Spinal cord (tissue), 10 donors: Measurements from ENCODE around the gene SCGB1A1. TPM values are rescaled to one million over a fixed set of nuclear protein-coding genes. Genes with fewer than 3 reads are reported as not detected.
A peak's percentile ranks its signal among the peaks of the same experiment; 100 is the strongest.

Source experiments
- DNase-seq, 6 donors: peaks; one replicate each; pipeline versions ENCODE4 v3.0.0 to v3.0.0-alpha.2; 2013 to 2015; ENCODE audit warnings: low spot score in 6 of 6, low read depth in 4 of 6
- H3K27ac ChIP-seq: one replicate; pipeline ENCODE4 v1.5.1; 2013; ENCODE audit warnings: low read depth, low read length, control low read depth
- H3K27me3 ChIP-seq: one replicate; pipeline ENCODE4 v1.6.1; 2013; ENCODE audit warnings: low read length; ENCODE audit not compliant: control insufficient read depth, insufficient read depth
- H3K36me3 ChIP-seq: one replicate; pipeline ENCODE4 v1.6.1; 2013; ENCODE audit warnings: low read length; ENCODE audit not compliant: control insufficient read depth, insufficient read depth
- H3K4me1 ChIP-seq: one replicate; pipeline ENCODE4 v1.6.1; 2013; ENCODE audit warnings: low read length; ENCODE audit not compliant: control insufficient read depth, insufficient read depth
- H3K4me3 ChIP-seq: one replicate; pipeline ENCODE4 v1.5.1; 2013; ENCODE audit warnings: low read depth, low read length, control low read depth
- H3K9me3 ChIP-seq: one replicate; pipeline ENCODE4 v1.6.1; 2013; ENCODE audit warnings: low read length; ENCODE audit not compliant: control insufficient read depth, insufficient read depth
- WGBS: methylation state at CpG from one replicate; pipeline ENCODE4 v1.1.5; 2013; ENCODE audit warnings: missing lambda C conversion rate; ENCODE audit not compliant: insufficient coverage; 5-methylcytosine and 5-hydroxymethylcytosine counted together
- polyA plus RNA-seq, 2 donors: library from polyadenylated mRNA; unstranded; fragments of 120-200 nt; gene quantifications; one replicate each; pipeline ENCODE4 v1.2.1, GENCODE V29; 2013; ENCODE audit not compliant: insufficient read length in 2 of 2
- total RNA-seq, 2 donors: library from RNA; depleted of rRNA in 1 of 2; stranded (reverse); fragments of 120-200 nt in 1 of 2; fragments of >200 nt in 1 of 2; gene quantifications; one replicate each; pipeline versions ENCODE4 v1.2.3 to v1.2.4, GENCODE V29; 2013 to 2014
- donor health status: healthy.

Gene SCGB1A1
- total and polyA plus RNA-seq, 4 donors = 0.69 TPM; not detected in 3

DNA sequence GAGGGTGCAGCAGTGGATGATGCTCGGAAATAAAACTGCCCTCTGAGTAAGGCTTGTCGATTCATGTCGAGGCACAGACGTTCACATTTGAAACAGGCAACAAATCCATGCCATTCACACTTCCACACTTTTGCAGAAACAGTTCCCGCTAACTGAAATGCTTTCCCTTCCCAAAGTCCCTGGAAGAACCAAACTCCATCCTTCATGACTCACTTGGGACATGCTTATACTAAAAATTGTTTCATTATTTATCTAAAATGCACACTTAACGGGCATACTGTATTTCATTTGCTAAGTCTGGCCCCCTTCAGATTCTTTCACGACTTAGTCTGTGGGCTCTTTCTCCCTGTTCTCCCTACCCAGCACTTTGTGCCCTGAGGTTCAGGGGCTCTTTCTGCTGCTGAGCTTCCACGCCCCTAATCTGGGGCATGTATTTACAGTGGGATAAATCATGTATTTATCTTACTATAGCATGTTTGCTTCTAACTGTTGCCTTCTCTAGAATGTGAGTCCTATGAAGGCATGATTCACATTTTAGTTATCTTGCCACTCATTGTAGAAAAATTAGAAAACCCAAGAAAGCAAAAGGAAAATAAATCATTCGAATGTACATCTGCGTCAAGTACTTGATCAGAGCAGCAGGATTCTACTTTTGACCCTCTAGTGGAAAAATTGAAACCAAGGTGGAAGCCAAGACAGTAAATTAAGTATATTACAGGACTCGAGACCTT is 12.5 kb downstream of the SCGB1A1 start:
- Histone ChIP-seq H3K27ac (no peak overlapping the region), H3K4me3 (no peak overlapping the region), H3K27me3 (no peaks in the 10 kb centered on the region), H3K9me3 (no peaks in the 10 kb centered on the region), H3K36me3 (no peaks in the 10 kb centered on the region), H3K4me1 (peaks cover 30% of the 10 kb centered on the region)
- DNase-seq = no peak
- WGBS = 80% methylated on average over 8 of the region's 11 CpGs

DNA sequence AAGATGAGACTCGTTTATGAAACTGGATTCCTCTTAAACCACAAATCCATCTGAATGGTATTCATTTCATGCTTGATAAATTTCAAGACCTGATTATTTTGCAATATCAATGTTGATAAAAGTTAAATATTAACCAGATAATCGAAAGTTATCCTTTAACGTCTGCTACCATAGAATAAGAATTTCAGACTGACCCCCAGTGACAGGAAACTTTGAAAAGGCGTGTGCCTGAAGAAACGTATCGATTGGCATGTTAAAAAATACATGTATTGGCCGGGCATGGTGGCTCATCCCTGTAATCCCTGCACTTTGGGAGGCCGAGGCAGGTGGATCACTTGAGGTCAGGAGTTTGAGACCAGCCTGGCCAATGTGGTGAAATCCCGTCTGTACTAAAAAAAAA is 13.9 kb downstream of the SCGB1A1 start:
- Histone ChIP-seq H3K4me1 (peaks cover 28% of the 10 kb centered on the region), H3K27me3 (no peaks in the 10 kb centered on the region), H3K36me3 (no peaks in the 10 kb centered on the region), H3K27ac (peak overlapping the region; percentile 64), H3K4me3 (no peak overlapping the region), H3K9me3 (no peaks in the 10 kb centered on the region)
- no peak for DNase-seq
- 100% methylated on average over 5 of the region's 9 CpGs for WGBS

DNA sequence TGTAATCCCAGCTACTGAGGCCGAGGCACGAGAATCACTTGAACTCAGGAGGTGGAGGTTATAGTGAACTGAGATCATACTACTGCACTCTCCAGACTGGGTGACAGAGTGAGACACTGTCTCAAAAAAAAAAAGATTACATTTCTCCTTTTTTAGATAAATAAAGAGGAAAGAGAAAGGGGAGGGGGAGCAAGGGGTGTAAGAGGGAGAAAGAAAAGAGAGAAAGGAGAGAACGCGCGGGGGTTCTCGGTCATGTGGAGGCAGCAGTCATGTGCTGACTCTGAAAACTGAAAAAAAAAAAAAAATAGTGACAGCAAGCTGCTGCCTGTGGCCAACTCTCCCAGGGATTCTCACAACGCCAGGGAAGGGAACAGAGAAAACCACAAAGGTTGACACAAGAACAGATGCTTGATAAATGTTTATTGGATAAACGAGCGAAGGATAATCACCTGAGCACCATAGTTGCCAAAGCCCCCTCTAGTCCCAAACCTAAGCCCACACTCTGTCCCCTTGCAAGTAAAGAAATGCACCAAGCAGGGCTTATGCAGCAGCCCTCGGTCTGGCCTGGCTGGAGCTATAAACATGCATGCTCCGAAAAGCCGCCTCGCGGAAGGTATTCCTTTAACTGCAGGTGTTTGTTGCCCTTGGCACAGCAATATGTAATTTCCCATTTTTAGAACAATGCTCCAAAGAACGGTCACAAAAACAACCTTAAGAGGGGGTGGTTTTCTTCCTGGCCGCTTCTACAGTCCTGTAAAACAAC is 14.5 kb downstream of the SCGB1A1 start:
- 6% methylated on average over 5 of the region's 16 CpGs for WGBS
- Histone ChIP-seq H3K27me3 (no peaks in the 10 kb centered on the region), H3K36me3 (no peaks in the 10 kb centered on the region), H3K27ac (peak overlapping the region; percentile 64), H3K9me3 (no peaks in the 10 kb centered on the region), H3K4me1 (peaks cover 28% of the 10 kb centered on the region), H3K4me3 (no peak overlapping the region)
- peak in 2 of 6 donors; percentile 35 to 65 for DNase-seq

DNA sequence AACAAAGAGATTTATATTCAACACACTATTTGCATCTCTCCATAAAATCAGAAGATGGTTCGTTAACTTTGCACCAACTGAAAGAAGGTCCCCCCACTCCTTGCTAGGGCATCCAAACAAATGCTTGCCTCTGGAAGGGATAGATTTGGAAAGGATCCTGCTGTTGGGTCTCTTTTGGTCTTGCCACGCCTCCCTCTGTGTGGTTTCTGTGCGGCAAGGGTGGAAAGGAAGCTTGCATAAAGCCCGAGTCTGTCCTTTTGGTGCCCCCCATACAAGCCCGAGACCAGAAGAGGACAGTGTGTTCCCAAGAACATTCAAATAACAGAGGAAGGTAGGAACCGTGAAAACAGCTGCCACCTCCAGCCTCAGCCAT is 15.1 kb downstream of the SCGB1A1 start:
- Histone ChIP-seq H3K27ac (peak overlapping the region; percentile 64), H3K27me3 (no peaks in the 10 kb centered on the region), H3K36me3 (no peaks in the 10 kb centered on the region), H3K9me3 (no peaks in the 10 kb centered on the region), H3K4me3 (no peak overlapping the region), H3K4me1 (peaks cover 28% of the 10 kb centered on the region)
- peak in 2 of 6 donors; percentile 38 to 47 for DNase-seq
- 33% methylated on average over 5 of the region's 6 CpGs for WGBS

DNA sequence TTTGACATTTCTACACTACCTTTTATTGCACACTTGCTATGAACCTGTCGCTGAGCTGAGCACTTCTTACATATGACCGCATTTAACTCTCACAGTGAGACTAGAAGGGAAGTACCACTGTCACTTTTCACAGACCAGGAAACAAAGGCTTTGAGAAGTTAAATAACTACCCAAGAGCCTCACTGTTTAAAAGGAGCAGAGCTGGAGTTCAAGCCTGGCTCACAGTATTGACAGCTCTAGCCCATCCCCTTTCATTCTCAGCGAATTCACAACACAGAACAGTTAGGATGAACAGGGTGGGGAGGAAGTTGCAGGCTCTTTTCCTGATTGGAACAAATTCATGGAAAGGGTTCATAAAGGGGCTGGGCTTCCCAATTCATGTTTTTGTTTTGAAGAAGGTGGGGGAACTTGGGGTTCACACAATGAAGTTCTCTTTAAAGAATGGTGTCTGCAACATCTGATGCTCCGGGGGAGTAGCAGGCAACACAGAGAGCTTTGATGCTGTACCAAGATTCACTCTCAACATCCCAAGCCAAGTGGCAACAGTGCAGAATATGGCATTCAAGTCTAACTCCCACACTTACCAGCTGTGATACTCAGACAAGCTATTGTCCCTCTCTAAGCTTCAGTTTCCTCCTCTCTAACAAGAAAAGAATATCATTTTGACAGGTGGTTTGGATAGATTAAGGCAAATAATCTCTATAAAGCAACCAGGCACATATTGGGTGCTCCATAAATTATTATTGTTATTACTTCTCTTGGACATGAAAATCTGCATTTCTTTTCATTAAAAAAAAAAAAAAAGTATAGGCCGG is 17.2 kb downstream of the SCGB1A1 start:
- 33% methylated on average over 1 of the region's 5 CpGs for WGBS
- Histone ChIP-seq H3K36me3 (no peaks in the 10 kb centered on the region), H3K27ac (peak overlapping the region; percentile 76), H3K27me3 (no peaks in the 10 kb centered on the region), H3K4me1 (peaks cover 32% of the 10 kb centered on the region), H3K4me3 (no peak overlapping the region), H3K9me3 (no peaks in the 10 kb centered on the region)
- DNase-seq = peak in 2 of 6 donors; percentile 47 to 67

DNA sequence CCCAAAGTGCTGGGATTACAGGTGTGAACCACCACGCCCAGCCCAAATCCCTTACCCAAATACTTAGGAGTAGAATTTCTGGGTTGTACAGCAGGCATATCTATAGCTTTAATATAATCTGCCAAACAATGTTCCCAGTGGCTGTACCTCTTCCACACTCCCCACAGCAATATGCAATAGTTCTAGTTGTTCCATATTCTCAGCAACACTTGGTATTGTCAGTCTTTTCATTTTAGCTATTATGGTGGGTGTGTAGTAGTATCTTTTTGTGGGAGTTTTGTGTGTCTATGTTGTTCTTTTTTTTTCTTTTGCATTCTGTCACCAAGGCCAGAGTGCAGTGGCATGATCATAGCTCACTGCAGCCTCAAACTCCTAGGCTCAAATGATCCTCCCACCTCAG is 18.8 kb downstream of the SCGB1A1 start:
- WGBS = no CpG with 5 or more reads among the region's 1 CpG

DNA sequence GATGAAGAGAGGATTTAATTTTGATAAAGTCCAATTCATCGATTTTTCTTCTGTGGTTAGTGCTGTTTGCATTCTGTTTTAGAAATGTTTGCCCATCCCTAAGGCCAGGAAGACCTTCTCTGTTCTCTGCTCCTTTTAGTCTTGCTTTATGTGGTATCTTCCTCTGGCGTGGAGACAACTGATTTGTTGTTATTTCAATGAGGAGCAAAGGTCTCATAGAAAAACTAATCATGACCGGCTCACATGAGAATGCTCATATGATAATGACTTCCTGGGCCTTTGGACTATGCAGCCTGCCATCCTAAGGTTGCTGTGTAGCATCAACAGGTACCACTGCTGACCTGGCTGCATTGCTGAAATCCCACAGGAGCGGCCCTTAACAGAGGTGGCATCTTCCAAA is 19.8 kb downstream of the SCGB1A1 start:
- H3K9me3 ChIP-seq = no peaks in the 10 kb centered on the region
- H3K27ac ChIP-seq = no peak overlapping the region
- no peaks in the 10 kb centered on the region for H3K36me3 ChIP-seq
- H3K4me1 ChIP-seq = peaks cover 26% of the 10 kb centered on the region
- no peak for DNase-seq
- H3K27me3 ChIP-seq = no peaks in the 10 kb centered on the region
- H3K4me3 ChIP-seq = no peak overlapping the region
- 90% methylated on average over 2 of the region's 4 CpGs for WGBS

More for the DNA sequence above, 18.8 kb downstream of the SCGB1A1 start:
- no peaks in the 10 kb centered on the region for H3K27me3 ChIP-seq
- H3K27ac ChIP-seq = no peak overlapping the region
- H3K36me3 ChIP-seq = no peaks in the 10 kb centered on the region
- peaks cover 32% of the 10 kb centered on the region for H3K4me1 ChIP-seq
- DNase-seq = no peak
- no peak overlapping the region for H3K4me3 ChIP-seq
- no peaks in the 10 kb centered on the region for H3K9me3 ChIP-seq

DNA sequence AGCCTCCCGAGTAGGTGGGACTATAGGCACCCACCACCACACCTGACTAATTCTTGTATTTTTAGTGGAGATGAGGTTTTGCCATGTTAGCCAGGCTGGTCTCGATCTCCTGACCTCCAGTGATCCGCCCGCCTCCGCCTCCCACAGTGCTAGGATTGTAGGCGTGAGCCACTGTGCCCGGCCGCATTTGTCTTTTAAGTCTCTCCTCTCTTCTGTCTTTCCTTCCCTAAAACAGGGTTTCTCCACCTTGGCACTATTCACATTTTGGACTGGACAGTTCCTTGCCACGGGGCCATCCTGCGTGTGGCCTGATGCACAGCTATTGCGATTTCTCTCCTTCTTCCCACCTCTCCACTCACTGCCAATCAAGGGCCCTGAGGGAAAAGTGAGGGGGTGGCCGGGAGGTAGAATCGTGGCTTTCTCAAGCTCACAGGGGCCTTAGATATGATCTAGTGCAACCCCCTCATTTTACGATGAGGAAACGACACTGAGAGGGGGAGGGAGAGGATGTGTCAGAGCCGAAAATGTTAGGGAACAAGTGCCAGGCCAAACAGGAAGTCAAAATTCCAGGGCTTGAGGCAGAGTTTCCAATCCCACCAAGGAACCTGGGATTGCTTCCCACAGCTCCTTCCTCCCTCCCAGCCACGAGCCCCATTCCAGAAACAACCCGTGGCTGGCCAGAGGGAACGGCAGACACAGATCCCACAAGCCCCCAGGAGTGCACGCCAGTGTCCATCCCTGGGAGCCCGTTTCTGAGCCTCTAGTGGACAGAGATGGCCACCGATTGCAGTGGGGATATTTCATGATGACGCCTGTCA is 21.2 kb downstream of the SCGB1A1 start:
- no peaks in the 10 kb centered on the region for H3K36me3 ChIP-seq
- H3K4me1 ChIP-seq = peaks cover 30% of the 10 kb centered on the region
- no peak overlapping the region for H3K4me3 ChIP-seq
- WGBS = 76% methylated on average over 13 of the region's 23 CpGs
- peak in 1 of 6 donors; percentile 56 for DNase-seq
- no peaks in the 10 kb centered on the region for H3K27me3 ChIP-seq
- H3K27ac ChIP-seq = peak overlapping the region; percentile 69
- H3K9me3 ChIP-seq = no peaks in the 10 kb centered on the region
